Activated naive CD8-positive, alpha-beta T cell treated with anti-CD3 and anti-CD28 coated beads, Interleukin-2, amount 50 U/mL, for 16 hours (primary cell): ENCODE measurements around the gene ALMS1.
"Not testable (repeated sequence)": the region's sequence is repeated elsewhere in the genome, so short reads cannot be mapped to it uniquely, and the experiment has no call there.

ENCODE experiments used
- DNase-seq: peaks from one replicate; pipeline ENCODE4 v3.0.0-alpha.2; 2020; ENCODE audit warnings: low read depth, low spot score

The ALMS1 gene

GRCh38 chr2:73614105-73614504 lies 228.5 kb downstream of the ALMS1 start:
- no peak for DNase-seq

- no peak for DNase-seq
Measured at GRCh38 chr2:73614997-73615396, 229.4 kb downstream of the ALMS1 start.

- not testable (repeated sequence) for DNase-seq
Measured at GRCh38 chr2:73619925-73620324, 234.3 kb downstream of the ALMS1 start.

GRCh38 chr2:73624036-73624435 lies 238.4 kb downstream of the ALMS1 start:
- DNase-seq = not testable (repeated sequence)

- not testable (repeated sequence) for DNase-seq
Measured at GRCh38 chr2:73624625-73625024, 239.0 kb downstream of the ALMS1 start.

- DNase-seq = not testable (repeated sequence)
Measured at GRCh38 chr2:73626237-73626636, 240.6 kb downstream of the ALMS1 start.

GRCh38 chr2:73628493-73628892 lies 242.9 kb downstream of the ALMS1 start:
- not testable (repeated sequence) for DNase-seq

- DNase-seq = not testable (repeated sequence)
Measured at GRCh38 chr2:73630662-73631266, 245.1 kb downstream of the ALMS1 start.

GRCh38 chr2:73636977-73637376 lies 251.3 kb downstream of the ALMS1 start:
- not testable (repeated sequence) for DNase-seq

- DNase-seq = no peak
Measured at GRCh38 chr2:73638429-73638828, 252.8 kb downstream of the ALMS1 start.

- no peak for DNase-seq
Measured at GRCh38 chr2:73640511-73640911, 254.9 kb downstream of the ALMS1 start.

GRCh38 chr2:73640946-73641766 lies 255.5 kb downstream of the ALMS1 start:
- DNase-seq = no peak

- no peak for DNase-seq
Measured at GRCh38 chr2:73641767-73642062, 256.1 kb downstream of the ALMS1 start.

- no peak for DNase-seq
Measured at GRCh38 chr2:73642338-73643018, 256.8 kb downstream of the ALMS1 start, which contains the start of gene NAT8. NAT8 (minus strand) TSS chr2:73642422; CDS start chr2:73641628, 794 bp downstream.

- DNase-seq = not testable (repeated sequence)
Measured at GRCh38 chr2:73647690-73648089, 262.1 kb downstream of the ALMS1 start.

- no peak for DNase-seq
Measured at GRCh38 chr2:73651591-73652230, 266.1 kb downstream of the ALMS1 start.

GRCh38 chr2:73652348-73652747 lies 266.7 kb downstream of the ALMS1 start:
- no peak for DNase-seq

GRCh38 chr2:73654175-73654574 lies 268.5 kb downstream of the ALMS1 start:
- DNase-seq = no peak
